CD4-positive, alpha-beta T cell treated with Interleukin-1 beta for 1 hour (primary cell): ENCODE results near the gene TERT.
"Not testable (repeated sequence)": the region's sequence is repeated elsewhere in the genome, so short reads cannot be mapped to it uniquely, and the experiment has no call there.

Experiments
- DNase-seq, 2 donors: peaks; one replicate each; pipeline ENCODE4 v3.0.0-alpha.2; 2020 to 2022

TERT gene

GRCh38 chr5:1330847-1331831 is 36.3 kb upstream of the TERT start:
- DNase-seq: no peak

DNA sequence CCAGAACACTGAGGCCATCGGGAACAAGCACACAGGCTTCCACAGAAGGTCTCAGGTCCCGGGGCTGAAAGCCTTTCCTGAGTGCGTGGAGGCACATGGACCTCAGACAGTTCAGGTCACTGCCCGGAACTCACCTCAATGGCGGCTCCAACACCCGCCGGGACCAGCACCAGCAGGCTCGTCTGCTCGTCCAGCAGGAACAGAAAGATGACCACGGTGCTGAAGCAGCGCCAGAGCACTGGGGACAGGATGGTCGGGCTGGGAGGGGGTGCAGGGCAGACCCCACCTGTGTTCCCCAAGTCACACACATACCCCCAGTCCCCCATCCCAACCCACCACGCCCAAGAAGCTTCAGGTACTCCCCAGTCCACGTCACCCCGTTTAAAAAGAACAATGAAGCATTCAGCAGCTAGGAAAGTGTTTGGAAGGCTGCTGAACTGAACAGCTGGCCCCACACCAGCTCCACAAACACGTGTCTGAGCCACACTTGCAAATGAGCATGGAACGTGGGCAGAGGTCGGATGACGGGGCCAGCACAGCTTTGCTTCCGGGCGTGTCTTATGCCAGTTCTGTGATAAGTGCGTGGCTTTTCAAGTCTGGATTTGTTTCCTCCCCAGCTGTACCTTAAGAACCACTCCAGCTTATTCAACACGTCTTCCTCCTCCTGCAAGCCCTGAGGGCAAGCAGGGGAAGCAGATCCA is 35.4 kb upstream of the TERT start:
- DNase-seq: no peak

DNA sequence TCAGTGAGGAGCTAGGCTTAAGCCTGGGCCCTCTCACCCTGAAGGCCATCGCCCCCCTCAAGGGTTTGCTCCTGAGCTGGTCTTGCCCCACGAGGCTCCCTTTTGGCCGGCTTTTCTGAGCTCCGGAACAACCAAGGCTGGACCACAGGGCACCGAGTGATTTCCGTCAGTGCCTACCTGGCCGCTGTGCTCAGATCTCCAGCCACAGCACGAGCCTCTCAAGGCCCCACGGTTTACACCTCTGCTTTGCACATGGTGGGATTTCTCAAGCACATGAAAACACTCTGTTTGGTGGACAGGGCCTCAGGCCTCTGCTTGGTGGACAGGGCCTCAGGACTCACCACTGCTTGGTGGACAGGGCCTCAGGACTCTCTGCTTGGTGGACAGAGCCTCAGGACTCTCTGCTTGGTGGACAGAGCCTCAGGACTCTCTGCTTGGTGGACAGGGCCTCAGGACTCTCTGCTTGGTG is 34.3 kb upstream of the TERT start:
- no peak for DNase-seq

- DNase-seq: not testable (repeated sequence)
Measured at GRCh38 chr5:1328237-1329110, 33.6 kb upstream of the TERT start.

DNA sequence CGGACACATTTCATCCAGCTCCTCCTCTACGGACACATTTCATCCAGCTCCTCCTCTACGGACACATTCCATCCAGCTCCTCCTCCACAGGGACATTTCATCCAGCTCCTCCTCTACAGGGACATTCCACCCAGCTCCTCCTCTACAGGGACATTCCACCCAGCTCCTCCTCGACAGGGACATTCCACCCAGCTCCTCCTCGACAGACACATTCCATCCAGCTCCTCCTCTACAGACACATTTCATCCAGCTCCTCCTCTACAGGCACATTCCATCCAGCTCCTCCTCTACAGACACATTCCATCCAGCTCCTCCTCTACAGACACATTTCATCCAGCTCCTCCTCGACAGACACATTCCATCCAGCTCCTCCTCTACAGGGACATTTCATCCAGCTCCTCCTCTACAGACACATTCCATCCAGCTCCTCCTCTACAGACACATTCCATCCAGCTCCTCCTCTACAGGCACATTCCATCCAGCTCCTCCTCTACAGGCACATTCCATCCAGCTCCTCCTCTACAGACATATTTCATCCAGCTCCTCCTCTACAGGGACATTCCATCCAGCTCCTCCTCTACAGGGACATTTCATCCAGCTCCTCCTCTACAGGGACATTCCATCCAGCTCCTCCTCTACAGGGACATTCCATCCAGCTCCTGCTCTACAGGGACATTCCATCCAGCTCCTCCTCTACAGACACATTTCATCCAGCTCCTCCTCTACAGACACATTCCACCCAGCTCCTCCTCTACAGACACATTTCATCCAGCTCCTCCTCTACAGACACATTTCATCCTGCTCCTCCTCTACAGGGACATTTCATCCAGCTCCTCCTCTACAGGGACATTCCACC is 32.3 kb upstream of the TERT start:
- DNase-seq: not testable (repeated sequence)

DNA sequence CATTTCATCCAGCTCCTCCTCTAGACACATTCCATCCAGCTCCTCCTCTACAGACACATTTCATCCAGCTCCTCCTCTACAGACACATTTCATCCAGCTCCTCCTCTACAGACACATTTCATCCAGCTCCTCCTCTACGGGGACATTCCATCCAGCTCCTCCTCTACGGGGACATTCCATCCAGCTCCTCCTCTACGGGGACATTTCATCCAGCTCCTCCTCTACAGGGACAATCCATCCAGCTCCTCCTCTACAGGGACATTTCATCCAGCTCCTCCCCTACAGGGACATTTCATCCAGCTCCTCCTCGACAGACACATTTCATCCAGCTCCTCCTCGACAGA is 31.6 kb upstream of the TERT start:
- not testable (repeated sequence) for DNase-seq

DNA sequence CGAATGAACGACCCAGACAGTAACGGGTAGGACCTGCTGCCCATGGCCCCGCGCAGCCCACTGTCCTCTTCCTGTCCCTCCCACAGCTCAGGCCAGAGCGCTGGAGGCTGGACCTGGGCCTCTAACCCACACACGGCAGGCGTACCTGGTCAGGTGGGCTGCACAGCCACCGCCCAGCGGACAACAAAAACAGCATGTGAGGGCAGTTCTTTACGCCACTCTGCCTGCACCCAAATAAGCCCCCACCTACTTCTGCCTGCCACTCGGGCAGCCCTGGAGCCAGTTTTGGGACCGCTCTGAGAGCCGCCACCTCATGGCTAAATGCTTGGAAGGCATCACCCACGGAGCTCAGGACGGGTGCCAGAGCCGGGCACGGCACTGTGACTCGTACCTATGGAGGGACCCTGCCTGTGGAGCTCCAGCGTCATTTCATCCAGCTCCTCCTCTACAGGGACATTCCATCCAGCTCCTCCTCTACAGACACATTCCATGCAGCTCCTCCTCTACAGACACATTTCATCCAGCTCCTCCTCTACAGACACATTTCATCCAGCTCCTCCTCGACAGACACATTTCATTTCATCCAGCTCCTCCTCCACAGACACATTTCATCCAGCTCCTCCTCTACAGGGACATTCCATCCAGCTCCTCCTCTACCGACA is 31.1 kb upstream of the TERT start:
- no peak for DNase-seq

- DNase-seq: no peak
Measured at GRCh38 chr5:1325191-1325741, 30.4 kb upstream of the TERT start.

DNA sequence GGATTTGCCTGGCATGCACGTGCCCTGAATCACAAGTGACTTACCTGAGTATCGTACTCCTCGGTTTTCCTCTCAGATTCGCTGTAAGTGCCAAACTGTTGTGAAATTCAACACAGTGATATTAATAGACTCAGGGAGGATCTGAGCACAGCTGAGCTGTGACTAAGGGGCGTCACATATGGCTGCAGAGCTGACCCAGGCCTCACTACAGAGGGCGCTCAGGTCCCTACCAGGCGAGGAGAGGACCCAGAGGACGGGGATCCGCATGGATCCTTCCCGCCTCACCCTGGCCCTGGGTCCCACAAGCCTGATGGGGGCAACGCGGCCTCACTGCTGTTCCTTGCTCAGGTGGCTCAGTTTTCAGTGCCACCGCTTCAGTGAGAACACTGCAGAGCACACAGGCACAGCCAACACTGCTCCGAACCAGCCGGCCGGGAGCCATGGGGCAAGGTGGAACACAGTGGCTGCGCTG is 29.9 kb upstream of the TERT start:
- no peak for DNase-seq

DNA sequence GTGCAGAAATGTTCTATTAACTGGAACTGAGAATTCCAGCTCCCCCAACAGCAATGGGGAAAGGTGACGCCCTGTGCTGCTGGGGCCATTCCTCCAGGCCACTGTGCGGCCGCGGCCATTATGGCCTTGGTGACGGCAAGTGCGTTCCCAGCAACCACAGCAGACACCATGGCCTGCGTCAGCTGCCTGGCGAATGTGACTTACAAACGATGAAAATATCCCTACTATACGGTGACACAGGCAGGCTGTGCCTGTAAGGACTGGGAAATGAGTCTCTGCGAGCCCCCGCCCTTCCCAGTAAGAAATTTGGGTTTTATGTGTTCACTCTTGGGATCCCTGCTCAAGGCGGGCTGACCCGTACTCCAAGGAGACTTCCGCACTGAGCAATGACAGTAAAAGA is 29.4 kb upstream of the TERT start:
- no peak for DNase-seq

- DNase-seq: no peak
Measured at GRCh38 chr5:1323803-1324173, 28.9 kb upstream of the TERT start.

- no peak for DNase-seq
Measured at GRCh38 chr5:1322955-1323802, 28.3 kb upstream of the TERT start.

GRCh38 chr5:1322036-1322900 is 27.4 kb upstream of the TERT start:
- DNase-seq: no peak

DNA sequence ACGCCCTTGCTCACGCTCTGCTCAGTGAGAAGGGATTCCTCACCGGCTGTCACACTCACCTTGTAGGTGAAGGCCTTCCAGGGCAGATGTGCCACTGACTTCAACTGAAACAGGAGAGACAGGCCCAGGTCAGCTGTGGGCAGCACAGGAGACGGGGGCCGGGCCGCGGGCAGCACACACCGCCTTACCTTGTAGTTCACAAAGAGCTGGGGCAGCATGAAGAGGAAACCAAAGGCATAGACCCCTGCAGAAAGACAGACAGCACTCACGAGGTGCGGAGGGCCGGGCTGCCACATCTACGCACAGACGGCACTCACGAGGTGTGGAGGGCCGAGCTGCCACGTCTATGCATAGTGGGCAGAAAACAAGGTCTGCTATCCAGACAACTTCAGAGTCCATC is 26.7 kb upstream of the TERT start:
- DNase-seq: no peak

- no peak for DNase-seq
Measured at GRCh38 chr5:1320436-1321344, 25.8 kb upstream of the TERT start.

DNA sequence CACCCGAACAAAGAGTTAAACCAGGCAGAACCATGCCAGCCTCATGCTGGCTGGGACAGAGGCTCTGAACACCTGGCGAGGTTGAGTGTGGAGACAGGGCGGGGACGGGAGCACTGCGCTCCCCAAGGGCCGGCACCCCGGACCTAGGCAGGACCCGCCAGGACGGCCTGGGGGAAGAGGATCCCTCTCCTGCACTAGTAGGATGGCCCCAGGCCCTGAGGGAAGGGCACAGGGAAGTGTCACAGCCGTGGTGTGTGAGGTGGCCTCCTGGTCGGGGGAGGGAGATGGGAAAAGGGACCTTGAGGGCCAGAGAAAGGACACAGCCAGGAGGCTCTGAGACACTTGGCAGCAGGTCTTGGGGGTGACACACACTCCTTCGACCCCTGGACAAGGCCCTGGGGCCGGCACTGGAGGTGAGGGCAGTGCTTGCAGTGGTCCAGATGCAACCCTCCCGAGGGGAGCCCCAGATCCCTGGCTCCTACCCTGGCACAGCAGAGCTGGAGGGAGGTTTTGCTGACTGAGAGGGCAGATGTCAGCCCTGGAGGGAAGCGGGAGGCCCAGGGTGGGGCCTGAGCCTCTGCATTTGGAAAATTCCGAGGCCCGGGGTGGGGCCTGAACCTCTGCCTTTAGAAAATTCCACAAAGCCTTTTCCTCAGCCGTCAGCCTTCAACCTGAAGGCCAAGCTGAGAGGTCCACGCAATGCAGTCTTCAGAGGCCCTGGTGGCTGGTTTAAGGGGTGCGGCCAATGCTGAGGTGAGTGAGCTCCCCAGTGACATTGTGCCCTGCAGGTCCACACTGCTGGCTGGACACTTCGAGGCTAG is 24.8 kb upstream of the TERT start:
- no peak for DNase-seq

- no peak for DNase-seq
Measured at GRCh38 chr5:1318659-1319251, 23.9 kb upstream of the TERT start.
